NCI-H2107 (cell line): Measurements from ENCODE around the gene TMEM144.
"Not testable (repeated sequence)": the region's sequence is repeated elsewhere in the genome, so short reads cannot be mapped to it uniquely, and the experiment has no call there.

Experiments used
- DNase-seq: peaks from one replicate; lab custom pipeline; 2025; lab: John Stamatoyannopoulos, UW

Gene TMEM144

GRCh38 chr4:158236304-158237030 lies 26.2 kb downstream of the TMEM144 start:
- no peak for DNase-seq

GRCh38 chr4:158238575-158238974 lies 28.3 kb downstream of the TMEM144 start:
- no peak for DNase-seq

- DNase-seq, result no peak
Observed at GRCh38 chr4:158239196-158239595, 28.9 kb downstream of the TMEM144 start.

GRCh38 chr4:158243071-158243470 lies 32.8 kb downstream of the TMEM144 start:
- DNase-seq, result no peak

DNA sequence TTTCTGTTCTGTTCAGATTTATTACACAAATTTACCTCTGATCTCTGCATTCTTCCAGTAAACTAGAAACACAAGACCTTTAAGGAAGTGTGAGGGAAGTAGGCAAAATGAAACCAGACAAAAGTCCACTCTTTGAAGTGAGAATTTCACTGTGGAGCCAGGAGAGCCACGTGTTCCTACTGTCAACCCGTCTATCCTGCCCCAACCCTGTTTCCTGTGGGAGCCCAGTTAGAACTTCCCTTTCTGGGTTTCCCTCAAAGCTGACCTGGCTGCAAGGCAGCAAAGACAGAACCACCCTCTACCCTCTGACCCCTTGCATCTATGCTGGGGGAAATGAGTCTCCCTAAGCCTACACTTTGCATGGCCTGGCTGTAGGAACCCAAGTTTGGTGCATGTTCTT lies 40.0 kb downstream of the TMEM144 start:
- DNase-seq, result no peak

GRCh38 chr4:158253350-158253980 lies 43.2 kb downstream of the TMEM144 start:
- DNase-seq, result peak; percentile 1

DNA sequence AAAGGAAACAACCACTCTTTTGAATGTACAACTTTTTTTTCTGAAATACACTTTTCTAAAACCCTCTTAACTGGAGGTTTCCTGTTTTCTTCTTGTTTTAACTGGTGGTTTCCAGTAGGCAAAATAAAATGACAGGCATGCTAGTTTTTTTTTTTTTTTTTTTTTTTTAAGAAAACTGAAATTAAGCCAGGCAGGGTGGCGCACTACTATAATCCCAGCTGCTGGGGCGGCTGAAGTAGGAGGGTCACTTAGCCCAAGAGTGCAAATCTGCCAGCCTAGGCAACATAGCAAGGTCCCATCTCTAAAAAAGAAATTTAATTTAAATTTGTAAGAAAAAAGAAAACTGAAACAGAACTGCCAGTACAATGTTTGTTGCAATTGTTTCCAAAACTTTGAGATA lies 44.0 kb downstream of the TMEM144 start:
- DNase-seq, result no peak

DNA sequence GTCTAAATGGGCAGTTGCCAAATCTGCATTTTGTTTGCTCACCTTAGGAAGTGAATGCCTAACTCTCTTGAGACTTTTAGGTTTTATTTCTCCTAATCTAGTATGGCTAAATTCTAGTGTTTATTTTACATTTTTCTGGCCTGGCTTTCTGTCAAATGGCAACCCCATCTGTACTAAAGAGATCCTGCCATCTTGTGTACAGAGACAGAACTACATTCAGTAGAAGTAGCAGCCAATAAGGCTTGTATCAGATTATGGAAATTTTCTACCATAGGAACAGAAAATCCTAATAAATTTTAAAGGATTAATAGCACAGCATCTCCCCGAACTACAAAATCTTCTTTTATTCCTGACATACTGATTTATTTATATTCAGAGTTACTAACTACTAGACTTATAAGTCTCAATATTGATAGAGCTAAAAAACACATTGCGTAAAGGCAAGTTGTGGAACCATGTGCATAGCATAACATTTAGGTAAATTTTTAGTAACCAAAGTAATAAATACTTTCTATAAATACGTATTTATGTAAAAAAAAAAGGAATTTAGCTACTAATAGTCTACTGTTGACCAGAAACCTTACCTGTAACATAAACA lies 45.5 kb downstream of the TMEM144 start:
- DNase-seq, result no peak

DNA sequence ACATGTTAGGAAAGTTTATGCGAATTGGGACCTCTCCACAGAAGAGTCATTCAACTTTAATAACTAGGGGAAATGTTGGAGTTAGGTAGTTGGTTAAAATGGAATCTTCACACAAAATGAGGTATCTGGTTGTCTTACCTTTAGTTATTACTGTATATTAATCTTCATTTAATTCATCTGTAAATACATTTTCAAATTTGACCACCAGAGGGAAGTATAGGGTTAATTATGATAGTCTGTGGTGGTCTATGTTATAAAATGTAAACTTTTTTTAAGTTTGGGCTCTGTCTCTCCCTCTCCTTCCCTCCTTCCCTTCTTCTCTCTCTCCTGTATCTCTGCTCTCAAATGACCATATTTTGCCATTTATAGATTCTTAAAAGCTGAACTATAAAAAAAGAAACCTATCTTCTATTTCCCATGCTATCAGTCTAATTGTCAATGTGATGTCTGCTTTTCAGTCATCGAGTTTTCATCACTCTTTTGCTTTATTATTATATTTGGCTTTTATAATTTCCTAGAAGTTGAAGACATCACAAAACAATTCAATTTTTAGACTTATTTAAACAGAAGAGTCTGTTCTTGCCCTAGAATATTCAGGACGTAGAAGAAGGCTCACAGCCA lies 49.8 kb downstream of the TMEM144 start:
- DNase-seq, result no peak

DNA sequence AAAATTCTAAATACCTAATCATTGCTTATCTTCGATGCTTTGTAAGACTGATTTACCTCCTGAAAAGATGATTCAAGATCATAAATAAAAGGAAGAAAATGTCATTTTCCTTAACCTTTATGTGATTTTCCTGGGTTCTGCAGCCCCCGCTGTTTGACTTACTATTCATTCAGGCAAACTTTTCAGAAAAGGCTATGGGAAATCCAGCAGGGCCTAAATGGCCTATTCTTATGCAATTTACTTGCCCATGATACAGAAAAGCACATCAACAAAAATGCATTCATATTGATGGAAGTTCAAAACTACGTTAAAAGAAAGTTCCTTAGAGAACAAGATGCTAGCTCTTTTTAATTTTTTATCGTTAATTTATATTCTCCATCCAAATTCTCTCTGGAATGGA lies 51.2 kb downstream of the TMEM144 start:
- no peak for DNase-seq

DNA sequence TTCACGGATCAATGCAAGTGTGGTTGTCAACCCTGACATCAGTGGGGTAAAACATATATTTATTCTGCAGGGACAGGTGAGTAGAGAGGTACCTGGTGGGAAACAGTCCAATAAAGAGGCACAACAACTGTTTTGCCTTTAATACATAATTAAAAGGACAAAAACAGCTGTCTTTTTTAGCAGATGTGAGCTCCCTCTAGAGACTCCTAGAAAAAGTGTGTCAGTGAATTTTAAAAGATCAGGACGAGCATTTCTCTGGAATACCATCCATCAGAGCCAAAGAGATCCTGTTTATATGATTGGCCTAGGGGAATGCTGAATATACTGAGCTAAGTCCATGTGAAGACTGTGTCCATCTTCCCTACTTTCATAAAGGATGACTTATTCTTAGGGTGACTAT lies 58.3 kb downstream of the TMEM144 start:
- no peak for DNase-seq

GRCh38 chr4:158274636-158275035 lies 64.3 kb downstream of the TMEM144 start:
- DNase-seq, result no peak

DNA sequence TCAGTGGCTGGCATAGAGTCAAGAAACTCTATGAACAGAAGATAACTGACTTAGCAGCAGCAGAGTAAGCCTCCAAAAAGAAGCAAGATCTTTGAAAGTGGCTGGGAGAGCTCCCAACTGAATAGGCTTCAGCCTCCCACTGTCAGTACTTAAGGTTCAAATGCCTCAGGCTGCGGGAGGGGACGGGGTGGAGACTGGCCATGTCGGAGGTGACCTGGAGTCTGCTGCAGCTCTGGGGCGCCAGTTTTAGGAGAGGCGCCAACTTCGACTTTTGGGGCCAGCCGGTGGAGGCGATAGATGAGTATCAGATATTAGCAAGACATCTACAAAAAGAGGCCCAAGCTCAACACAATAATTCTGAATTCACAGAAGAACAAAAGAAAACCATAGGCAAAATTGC lies 67.3 kb downstream of the TMEM144 start:
- DNase-seq, result no peak

DNA sequence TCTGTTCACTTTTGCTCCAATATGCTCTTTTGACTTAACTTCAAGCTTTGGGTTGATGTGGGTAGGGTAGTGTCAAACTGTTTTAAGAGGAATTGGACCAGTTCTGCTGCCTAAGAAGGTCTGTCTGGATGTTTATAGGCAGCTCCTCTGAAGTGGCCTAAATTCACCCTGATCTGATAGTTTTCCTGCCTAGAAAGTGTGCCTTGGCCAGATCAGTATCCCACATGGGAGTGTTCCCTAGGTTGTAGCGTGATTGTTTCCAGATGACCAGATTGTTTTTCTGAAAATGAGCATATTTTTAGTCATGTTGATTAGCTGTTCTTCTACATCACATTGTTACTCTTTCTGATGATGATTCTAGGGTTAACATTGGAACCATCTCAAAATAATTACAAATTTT lies 68.8 kb downstream of the TMEM144 start:
- DNase-seq, result not testable (repeated sequence)

GRCh38 chr4:158280856-158281255 lies 70.6 kb downstream of the TMEM144 start:
- no peak for DNase-seq

- no peak for DNase-seq
Observed at GRCh38 chr4:158282252-158282651, 72.0 kb downstream of the TMEM144 start.

- DNase-seq, result no peak
Observed at GRCh38 chr4:158285429-158286216, 75.3 kb downstream of the TMEM144 start.

DNA sequence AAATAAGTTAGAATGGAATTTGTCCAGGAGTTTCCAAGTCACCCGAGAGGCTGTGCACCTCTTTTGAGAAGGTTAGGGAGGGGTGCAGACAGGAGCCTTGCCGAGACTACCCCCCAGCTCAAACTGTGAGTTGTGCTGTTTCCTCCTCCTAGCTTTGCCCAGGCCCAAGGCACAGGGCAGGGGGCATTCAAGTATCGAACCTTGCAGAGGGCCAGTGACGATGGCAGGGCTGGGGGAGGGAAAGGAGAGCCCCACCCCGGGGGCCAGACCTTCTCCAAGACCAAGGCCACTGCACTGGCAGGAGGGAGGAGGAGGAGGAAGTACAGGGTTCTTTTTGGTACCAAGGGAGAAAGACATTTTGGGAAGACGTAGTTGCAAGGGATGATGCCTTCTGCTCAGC lies 80.6 kb downstream of the TMEM144 start:
- DNase-seq, result no peak

DNA sequence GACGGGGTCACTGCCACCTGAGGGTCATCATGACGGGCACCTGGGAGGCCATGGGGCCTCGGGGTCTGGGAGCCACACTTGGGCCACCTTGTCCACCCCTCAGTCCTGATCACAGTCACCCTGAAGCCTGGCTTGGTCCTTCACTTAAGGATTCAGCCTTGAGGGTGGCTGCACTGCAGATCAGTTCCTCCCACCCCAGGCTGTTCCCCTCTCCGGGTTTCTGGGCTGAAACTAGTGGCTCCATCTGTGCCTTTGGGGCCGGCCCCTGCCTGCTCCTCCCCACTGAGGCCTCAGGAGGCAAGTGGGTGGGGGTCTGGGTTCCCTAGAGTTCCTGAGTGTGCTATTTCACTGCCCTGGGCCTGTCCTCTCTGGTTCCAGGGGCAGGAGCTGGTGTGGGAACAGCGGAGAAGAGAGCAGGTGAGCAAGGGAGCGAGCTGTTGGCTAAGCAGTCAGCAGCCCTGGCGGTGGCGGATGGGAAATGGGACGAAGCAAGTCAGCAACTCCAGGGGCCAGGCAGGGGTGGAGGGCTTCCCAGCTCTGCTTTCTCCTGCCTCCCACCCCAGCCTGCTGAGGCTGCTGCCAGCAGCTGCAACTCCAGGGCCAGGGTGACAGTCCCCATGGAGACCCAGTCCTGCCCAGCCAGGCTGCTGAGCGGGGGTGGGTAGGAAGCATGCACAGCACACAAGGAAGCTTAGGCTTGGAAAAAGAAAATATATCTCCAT lies 81.2 kb downstream of the TMEM144 start:
- DNase-seq, result no peak

DNA sequence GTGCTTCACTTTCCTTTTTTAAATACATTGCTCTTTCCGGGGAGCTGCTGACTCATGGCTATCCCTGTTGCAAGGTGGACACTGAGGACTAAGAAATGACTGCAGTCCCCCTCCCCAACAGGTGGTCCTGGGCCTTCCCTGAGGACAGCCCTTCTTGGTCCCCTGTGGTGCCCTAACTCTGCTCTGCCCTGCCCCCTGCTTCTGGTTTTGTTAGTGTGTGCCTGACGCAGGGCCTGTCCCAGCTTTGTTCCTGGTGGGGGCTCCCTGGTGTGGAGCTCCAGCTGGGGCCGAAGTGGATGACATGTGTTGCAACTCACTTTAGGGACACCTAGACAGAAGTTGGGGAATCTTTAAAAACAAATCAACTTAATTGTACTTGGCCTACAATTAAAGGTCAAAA lies 81.9 kb downstream of the TMEM144 start:
- DNase-seq, result no peak

- DNase-seq, result no peak
Observed at GRCh38 chr4:158295053-158295452, 84.8 kb downstream of the TMEM144 start.

DNA sequence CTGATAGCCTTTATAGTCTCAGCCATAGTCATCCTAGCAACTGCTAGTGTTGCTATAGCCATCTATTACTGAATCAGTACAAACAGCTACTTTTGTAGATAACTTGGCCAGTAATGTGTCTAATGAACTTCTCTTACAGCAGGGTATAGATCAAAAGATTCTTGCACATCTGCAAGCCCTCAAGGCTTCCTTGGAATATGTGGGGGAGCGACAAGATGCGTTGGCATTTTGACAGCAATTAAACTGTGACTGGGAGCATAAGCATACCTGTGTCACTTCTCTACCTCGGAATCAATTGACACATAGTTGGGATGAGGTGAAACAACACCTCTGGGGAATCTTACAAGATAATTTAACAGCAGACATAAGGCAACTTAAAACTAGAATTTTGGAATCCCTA lies 87.6 kb downstream of the TMEM144 start:
- DNase-seq, result no peak
